Measurements from ENCODE around the gene WASL.

- TF ChIP-seq CTCF (IDR thresholded peaks at IDR 0.05; ENCODE audit: low read length) (no peak), EZH2 (IDR thresholded peaks at IDR 0.05; ENCODE audit: borderline replicate concordance, low read length) (no peak)
These were observed 74.9 kb downstream of the WASL start for GRCh38 chr7:123673752-123674398.
